NCI-H446 (cell line): ENCODE measurements around the gene STXBP5L.
"Not testable (repeated sequence)": the region's sequence is repeated elsewhere in the genome, so short reads cannot be mapped to it uniquely, and the experiment has no call there.

Experiments used
- DNase-seq, 2 experiments: peaks; one replicate each; lab custom pipeline; 2025; lab: John Stamatoyannopoulos, UW

The STXBP5L gene

DNA sequence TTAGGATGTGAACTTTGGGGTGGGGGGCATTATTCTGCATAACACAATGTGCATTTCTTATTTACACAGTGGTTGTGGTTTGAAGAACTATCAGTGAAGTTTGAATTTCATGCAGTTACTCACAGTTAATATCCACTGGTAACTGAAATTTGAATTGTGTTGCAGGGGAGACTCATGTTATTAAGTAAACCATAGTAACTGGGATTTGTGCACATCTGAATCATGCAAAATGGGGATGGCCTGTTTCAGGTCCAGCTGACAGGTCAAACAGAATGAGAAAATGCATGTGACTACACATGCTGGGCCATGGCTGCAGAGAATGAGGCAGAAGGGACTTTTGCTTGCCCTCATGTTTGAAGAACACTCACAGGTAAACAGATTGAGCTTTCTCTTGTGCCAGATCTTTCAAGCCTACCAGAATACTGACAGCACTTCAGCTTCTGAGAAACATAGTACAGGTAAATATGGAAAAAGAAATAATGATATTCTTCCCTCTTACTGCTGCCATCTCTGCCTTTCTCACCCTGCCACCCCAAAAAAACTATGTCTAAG is 522.7 kb downstream of the STXBP5L start:
- no peak for DNase-seq

DNA sequence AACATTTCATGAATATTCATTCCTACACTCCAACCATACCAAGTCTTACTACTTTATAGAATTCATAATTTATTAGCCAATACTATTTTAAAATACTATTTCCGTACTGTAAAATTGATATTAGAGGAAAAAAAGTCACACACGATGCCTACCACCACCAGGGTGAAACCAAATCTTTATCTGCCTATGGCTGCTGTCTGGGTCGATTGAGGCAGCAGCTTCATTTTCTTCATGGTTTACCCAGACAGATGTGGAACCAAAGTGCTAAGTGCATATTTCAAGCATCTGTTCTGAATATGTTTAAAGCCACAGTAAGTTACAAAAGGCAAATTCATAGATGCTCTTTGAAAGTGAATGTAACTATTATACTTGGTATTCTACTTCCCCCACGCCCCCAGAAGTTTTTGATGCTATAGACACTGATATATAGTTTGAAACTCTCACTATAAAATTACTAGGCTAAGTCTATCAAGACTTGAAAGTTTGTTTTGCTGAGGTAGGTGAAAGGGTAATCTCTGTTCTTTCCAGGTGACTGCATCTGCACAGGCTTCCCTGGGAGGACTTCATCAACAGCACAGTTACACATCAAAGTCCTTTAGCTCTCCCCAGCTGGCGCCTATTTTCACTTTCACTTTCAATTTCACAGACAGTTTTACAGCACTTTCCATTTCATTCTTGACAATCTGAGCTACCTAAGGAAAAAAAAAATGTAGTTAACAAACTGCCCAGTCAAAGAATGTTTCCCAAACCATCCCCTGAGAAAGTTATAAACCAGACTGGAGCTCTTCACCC is 523.9 kb downstream of the STXBP5L start:
- DNase-seq, result no peak

DNA sequence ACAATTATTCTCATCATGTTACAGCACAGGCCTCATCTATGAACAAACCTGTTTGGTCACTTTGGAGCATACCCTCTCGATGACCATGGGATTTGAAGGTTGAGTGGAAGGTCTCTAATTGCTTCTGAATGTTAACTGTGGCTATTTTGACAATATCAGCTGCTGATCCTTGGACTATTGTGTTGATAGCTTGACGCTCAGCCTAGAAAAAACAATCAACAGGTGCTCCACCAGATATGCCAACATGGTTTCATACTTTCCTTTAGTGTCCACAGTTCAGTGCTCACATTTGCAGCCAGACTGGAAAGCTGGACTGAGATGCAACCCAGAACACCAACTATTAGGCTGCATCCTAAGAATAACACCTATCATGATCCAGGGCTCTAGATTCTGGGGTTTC is 528.1 kb downstream of the STXBP5L start:
- no peak for DNase-seq

DNA sequence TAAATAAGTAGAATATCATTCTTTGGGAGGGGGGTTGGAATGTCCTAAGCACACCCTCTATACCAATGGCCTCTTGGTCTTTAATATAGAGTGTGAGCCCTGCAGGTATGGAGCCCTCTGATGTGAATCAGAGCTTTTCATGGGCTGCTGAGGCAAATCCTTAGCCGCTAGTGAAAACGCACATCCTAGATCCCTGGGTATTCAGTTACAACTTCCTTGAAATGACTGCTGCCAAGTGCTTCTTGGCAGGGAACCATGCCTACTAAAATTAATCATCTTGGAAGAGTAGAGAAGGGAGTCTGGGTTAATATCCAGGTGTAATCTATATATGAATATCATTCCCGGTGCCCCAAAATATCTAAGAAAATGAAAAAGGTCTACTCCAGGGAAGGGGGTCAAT is 528.6 kb downstream of the STXBP5L start:
- peak; percentile 12 to 59 for DNase-seq

DNA sequence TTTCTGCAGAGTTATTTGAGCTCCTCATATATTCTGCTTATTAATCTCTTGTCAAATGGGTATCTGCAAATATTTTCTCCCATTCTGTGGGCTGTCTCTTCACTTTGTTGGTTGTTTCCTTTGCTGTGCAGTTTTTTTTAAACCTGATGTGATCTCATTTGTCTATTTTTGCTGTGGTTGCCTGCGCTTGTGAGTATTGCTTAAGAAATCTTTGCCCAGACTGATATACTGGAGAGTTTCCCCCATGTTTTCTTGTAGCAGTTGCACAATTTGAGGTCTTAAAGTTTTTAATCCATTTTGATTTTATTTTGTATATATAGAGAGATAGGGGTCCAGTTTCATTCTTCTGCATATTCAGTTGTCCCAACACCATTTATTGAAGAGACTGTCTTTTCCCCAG is 535.5 kb downstream of the STXBP5L start:
- no peak for DNase-seq

DNA sequence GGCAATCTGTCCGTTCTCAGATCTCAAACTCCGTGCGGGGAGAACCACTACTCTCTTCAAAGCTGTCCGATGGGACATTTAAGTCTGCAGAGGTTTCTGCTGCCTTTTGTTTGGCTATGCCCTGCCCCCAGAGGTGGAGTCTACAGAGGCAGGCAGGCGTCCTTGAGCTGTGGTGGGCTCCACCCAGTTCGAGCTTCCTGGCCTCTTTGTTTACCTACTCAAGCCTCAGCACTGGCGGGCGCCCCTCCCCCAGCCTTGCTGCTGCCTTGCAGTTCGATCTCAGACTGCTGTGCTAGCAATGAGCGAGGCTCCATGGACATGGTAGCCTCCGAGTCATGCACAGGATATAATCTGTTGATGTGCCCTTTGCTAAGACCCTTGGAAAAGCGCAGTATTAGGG is 543.7 kb downstream of the STXBP5L start:
- DNase-seq, result not testable (repeated sequence)

DNA sequence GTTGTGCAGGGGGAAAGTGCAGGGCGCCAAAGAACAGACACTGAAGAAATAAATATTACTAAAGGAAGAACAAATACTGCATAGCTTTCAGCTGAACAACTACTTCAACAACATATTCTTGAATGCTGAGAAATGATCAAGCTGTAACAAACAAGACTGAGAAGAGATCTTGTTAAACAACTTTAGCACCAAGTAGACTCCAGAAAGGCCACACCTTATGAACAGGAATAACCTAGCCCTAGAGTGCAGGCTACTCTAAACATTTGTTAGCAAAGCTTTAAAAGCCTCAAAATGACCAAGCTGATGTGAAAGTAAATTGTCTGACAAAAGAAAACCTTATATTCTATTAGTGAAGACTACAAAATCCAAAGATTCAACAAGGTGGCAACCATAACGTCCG is 554.6 kb downstream of the STXBP5L start:
- no peak for DNase-seq

DNA sequence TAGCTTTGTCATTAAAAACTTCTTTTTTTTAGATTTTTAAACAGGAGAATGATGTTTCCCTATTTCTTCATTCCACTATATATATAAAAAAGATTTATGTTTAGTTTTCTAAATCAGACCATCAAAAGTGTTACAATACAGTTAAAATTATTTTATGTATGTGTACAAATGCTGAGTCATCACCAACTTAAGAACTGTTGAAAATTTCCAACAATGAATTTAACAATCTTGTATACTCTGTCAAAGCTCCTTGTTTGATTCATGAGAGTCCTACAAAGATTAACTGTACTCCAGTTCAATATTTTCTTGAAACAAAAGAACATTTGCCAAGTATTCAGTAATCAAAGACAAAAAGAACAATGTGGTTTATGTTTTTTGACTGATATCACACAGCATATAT is 555.7 kb downstream of the STXBP5L start:
- no peak for DNase-seq

DNA sequence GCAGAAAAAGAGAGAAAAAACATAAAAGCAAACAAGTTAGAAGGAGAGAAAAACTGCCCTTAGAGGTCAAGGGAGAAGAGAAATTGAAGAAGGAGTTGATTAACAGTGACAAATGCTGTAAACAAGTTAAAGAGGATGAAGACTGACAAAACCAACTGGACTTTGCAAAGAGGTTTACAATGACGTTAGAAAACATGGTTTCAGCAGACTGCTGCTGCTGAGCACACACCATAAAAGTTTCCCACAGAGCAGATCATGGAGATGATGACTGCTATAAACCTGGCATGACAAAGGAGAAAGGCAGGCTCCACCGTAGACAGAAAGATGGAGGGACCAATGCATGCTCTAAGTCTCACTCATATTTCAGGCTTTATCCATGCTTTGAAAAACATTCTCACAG is 559.1 kb downstream of the STXBP5L start:
- DNase-seq, result no peak

DNA sequence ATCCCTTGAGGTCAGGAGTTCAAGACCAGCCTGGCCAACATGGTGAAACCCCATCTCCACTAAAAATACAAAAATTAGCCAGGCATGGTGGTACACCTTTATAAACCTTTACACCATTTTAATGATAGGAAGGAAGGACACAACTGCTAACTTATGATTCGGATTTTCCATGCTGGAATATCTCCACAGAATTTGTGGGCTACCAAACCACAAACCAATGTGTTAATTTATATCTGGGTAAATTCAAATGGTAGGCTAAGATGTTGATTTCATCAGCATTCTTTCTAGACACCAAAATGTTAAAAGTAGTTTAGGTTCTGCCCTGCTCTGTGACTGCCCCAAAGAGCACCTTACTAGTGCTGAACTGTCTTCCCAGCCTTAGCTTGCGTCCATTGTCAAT is 565.0 kb downstream of the STXBP5L start:
- no peak for DNase-seq
